Stomach smooth muscle (tissue), 2 donors: ENCODE data around the gene MORN1.
A peak's percentile ranks its signal among the peaks of the same experiment; 100 is the strongest.
"Not testable (repeated sequence)": the region's sequence is repeated elsewhere in the genome, so short reads cannot be mapped to it uniquely, and the experiment has no call there.

Experiments used
- H3K27ac ChIP-seq: one replicate; pipeline ENCODE4 v1.7.0; 2013; ENCODE audit warnings: mild to moderate bottlenecking, low read length, inconsistent platforms
- H3K27me3 ChIP-seq, 2 donors: one replicate each; pipeline ENCODE4 v1.7.0; 2013; ENCODE audit warnings: low read length in 2 of 2; ENCODE audit not compliant: insufficient read depth in 2 of 2, control insufficient read depth in 1 of 2
- H3K36me3 ChIP-seq, 2 donors: one replicate each; pipeline ENCODE4 v1.7.0; 2013; ENCODE audit warnings: low read length in 2 of 2; ENCODE audit not compliant: control insufficient read depth in 2 of 2, insufficient read depth in 2 of 2
- H3K4me1 ChIP-seq: one replicate; pipeline ENCODE4 v1.7.0; 2013; ENCODE audit warnings: low read length; ENCODE audit not compliant: control insufficient read depth, insufficient read depth
- H3K4me3 ChIP-seq, 2 donors: one replicate each; pipeline ENCODE4 v1.7.0; 2013; ENCODE audit warnings: low read length in 2 of 2
- H3K9ac ChIP-seq, 2 donors: one replicate each; pipeline ENCODE4 v1.7.0; 2013; ENCODE audit warnings: low read length in 2 of 2, mild to moderate bottlenecking in 1 of 2
- H3K9me3 ChIP-seq, 2 donors: one replicate each; pipeline ENCODE4 v1.7.0; 2013; ENCODE audit warnings: low read length in 2 of 2; ENCODE audit not compliant: control insufficient read depth in 2 of 2
- donor health status: healthy.
- donor health status: Pancreatic carcinoma.

Gene MORN1

GRCh38 chr1:2298685-2299084 lies 92.7 kb downstream of the MORN1 start:
- peaks cover 69% of the 10 kb centered on the region for H3K4me1 ChIP-seq
- no peaks in the 10 kb centered on the region for H3K27me3 ChIP-seq
- H3K4me3 ChIP-seq: peak overlapping the region in 1 of 2 donors; percentile 47
- H3K36me3 ChIP-seq: peaks cover 3 to 6% of the 10 kb centered on the region in 2 donors
- H3K9me3 ChIP-seq: no peaks in the 10 kb centered on the region
- H3K27ac ChIP-seq: peak overlapping the region; percentile 60
- H3K9ac ChIP-seq: no peak overlapping the region

GRCh38 chr1:2297246-2298011 lies 93.9 kb downstream of the MORN1 start:
- Histone ChIP-seq H3K4me3 (no peak overlapping the region), H3K27me3 (no peaks in the 10 kb centered on the region), H3K9ac (no peak overlapping the region), H3K4me1 (peaks cover 75% of the 10 kb centered on the region), H3K36me3 (no peaks in the 10 kb centered on the region), H3K9me3 (no peaks in the 10 kb centered on the region), H3K27ac (no peak overlapping the region)

- Histone ChIP-seq H3K4me3 (no peak overlapping the region), H3K9me3 (no peaks in the 10 kb centered on the region), H3K36me3 (no peaks in the 10 kb centered on the region), H3K9ac (no peak overlapping the region), H3K4me1 (peaks cover 78% of the 10 kb centered on the region), H3K27me3 (no peaks in the 10 kb centered on the region), H3K27ac (no peak overlapping the region)
Observed at GRCh38 chr1:2296614-2297013, 94.7 kb downstream of the MORN1 start.

GRCh38 chr1:2296211-2296610 lies 95.1 kb downstream of the MORN1 start:
- H3K4me3 ChIP-seq, H3K36me3 ChIP-seq, H3K27me3 ChIP-seq, H3K27ac ChIP-seq, H3K9me3 ChIP-seq, H3K9ac ChIP-seq: not testable (repeated sequence)
- peaks cover 76% of the 10 kb centered on the region for H3K4me1 ChIP-seq

- no peaks in the 10 kb centered on the region for H3K9me3 ChIP-seq
- H3K36me3 ChIP-seq: no peaks in the 10 kb centered on the region
- no peak overlapping the region for H3K4me3 ChIP-seq
- H3K9ac ChIP-seq: no peak overlapping the region
- no peak overlapping the region for H3K27ac ChIP-seq
- H3K27me3 ChIP-seq: no peaks in the 10 kb centered on the region
- H3K4me1 ChIP-seq: peaks cover 76% of the 10 kb centered on the region
Observed at GRCh38 chr1:2295526-2295925, 95.8 kb downstream of the MORN1 start.

GRCh38 chr1:2294725-2295078 lies 96.7 kb downstream of the MORN1 start:
- Histone ChIP-seq H3K4me1 (peaks cover 76% of the 10 kb centered on the region), H3K9ac (peak overlapping the region in 1 of 2 donors; percentile 10), H3K4me3 (no peak overlapping the region), H3K9me3 (no peaks in the 10 kb centered on the region), H3K36me3 (no peaks in the 10 kb centered on the region), H3K27ac (peak overlapping the region; percentile 37), H3K27me3 (no peaks in the 10 kb centered on the region)

- no peaks in the 10 kb centered on the region for H3K9me3 ChIP-seq
- H3K9ac ChIP-seq: peak overlapping the region; percentile 10 to 21
- H3K4me1 ChIP-seq: peaks cover 75% of the 10 kb centered on the region
- peak overlapping the region in 1 of 2 donors; percentile 15 for H3K4me3 ChIP-seq
- H3K27ac ChIP-seq: peak overlapping the region; percentile 37
- no peaks in the 10 kb centered on the region for H3K36me3 ChIP-seq
- no peaks in the 10 kb centered on the region for H3K27me3 ChIP-seq
Observed at GRCh38 chr1:2294033-2294724, 97.2 kb downstream of the MORN1 start.

- Histone ChIP-seq H3K9me3 (no peaks in the 10 kb centered on the region), H3K27me3 (no peaks in the 10 kb centered on the region), H3K4me3 (no peak overlapping the region), H3K9ac (peak overlapping the region in 1 of 2 donors; percentile 7), H3K27ac (peak overlapping the region; percentile 6), H3K4me1 (peaks cover 72% of the 10 kb centered on the region), H3K36me3 (no peaks in the 10 kb centered on the region)
Observed at GRCh38 chr1:2292725-2293450, 98.5 kb downstream of the MORN1 start.

- Histone ChIP-seq H3K4me3 (no peak overlapping the region), H3K27me3 (no peaks in the 10 kb centered on the region), H3K9me3 (no peaks in the 10 kb centered on the region), H3K4me1 (peaks cover 72% of the 10 kb centered on the region), H3K36me3 (no peaks in the 10 kb centered on the region), H3K9ac (no peak overlapping the region), H3K27ac (no peak overlapping the region)
Observed at GRCh38 chr1:2291577-2291976, 99.8 kb downstream of the MORN1 start.

- Histone ChIP-seq H3K9ac (peak overlapping the region; percentile 41 to 58), H3K4me1 (peaks cover 69% of the 10 kb centered on the region), H3K4me3 (peak overlapping the region; percentile 56 to 70)
Observed at GRCh38 chr1:2290595-2291510, 100.5 kb downstream of the MORN1 start.

More at GRCh38 chr1:2290595-2291510, 100.5 kb downstream of the MORN1 start:
- Histone ChIP-seq H3K27ac (peak overlapping the region; percentile 67), H3K27me3 (no peaks in the 10 kb centered on the region), H3K9me3 (no peaks in the 10 kb centered on the region), H3K36me3 (no peaks in the 10 kb centered on the region)
